ENCODE measurements around the gene CMPK2.

The CMPK2 gene

GRCh38 chr2:6832596-6833299, 33.0 kb downstream of the CMPK2 start:
- no peaks in the 10 kb centered on the region for H3K27me3 ChIP-seq (ENCODE audit: control insufficient read depth, insufficient read depth, low read length)
- H3K36me3 ChIP-seq (ENCODE audit: control insufficient read depth, insufficient read depth, low read length): no peaks in the 10 kb centered on the region
- H3K4me1 ChIP-seq (ENCODE audit: control insufficient read depth, insufficient read depth, low read length): no peaks in the 10 kb centered on the region
- H3K4me3 ChIP-seq (ENCODE audit: low read length): no peak overlapping the region
- H3K27ac ChIP-seq (ENCODE audit: low read depth, low read length): no peak overlapping the region
- no peak overlapping the region for H3K9ac ChIP-seq (ENCODE audit: low read length)

GRCh38 chr2:6831229-6831628, 34.5 kb downstream of the CMPK2 start:
- no peaks in the 10 kb centered on the region for H3K36me3 ChIP-seq (ENCODE audit: control insufficient read depth, insufficient read depth, low read length)

GRCh38 chr2:6828299-6828584, 37.5 kb downstream of the CMPK2 start:
- H3K27ac ChIP-seq (ENCODE audit: low read depth, low read length): no peak overlapping the region
- H3K4me3 ChIP-seq (ENCODE audit: low read length): no peak overlapping the region
- no peaks in the 10 kb centered on the region for H3K36me3 ChIP-seq (ENCODE audit: control insufficient read depth, insufficient read depth, low read length)
- no peaks in the 10 kb centered on the region for H3K4me1 ChIP-seq (ENCODE audit: control insufficient read depth, insufficient read depth, low read length)
- no peak overlapping the region for H3K9ac ChIP-seq (ENCODE audit: low read length)
- no peaks in the 10 kb centered on the region for H3K27me3 ChIP-seq (ENCODE audit: control insufficient read depth, insufficient read depth, low read length)

More at GRCh38 chr2:6831229-6831628, 34.5 kb downstream of the CMPK2 start:
- H3K9ac ChIP-seq (ENCODE audit: low read length): no peak overlapping the region
- H3K4me3 ChIP-seq (ENCODE audit: low read length): no peak overlapping the region
- H3K27me3 ChIP-seq (ENCODE audit: control insufficient read depth, insufficient read depth, low read length): no peaks in the 10 kb centered on the region
- no peak overlapping the region for H3K27ac ChIP-seq (ENCODE audit: low read depth, low read length)
- no peaks in the 10 kb centered on the region for H3K4me1 ChIP-seq (ENCODE audit: control insufficient read depth, insufficient read depth, low read length)

GRCh38 chr2:6827566-6828298, 38.0 kb downstream of the CMPK2 start:
- no peak overlapping the region for H3K4me3 ChIP-seq (ENCODE audit: low read length)
- H3K27ac ChIP-seq (ENCODE audit: low read depth, low read length): no peak overlapping the region
- no peaks in the 10 kb centered on the region for H3K4me1 ChIP-seq (ENCODE audit: control insufficient read depth, insufficient read depth, low read length)
- no peak overlapping the region for H3K9ac ChIP-seq (ENCODE audit: low read length)
- no peaks in the 10 kb centered on the region for H3K27me3 ChIP-seq (ENCODE audit: control insufficient read depth, insufficient read depth, low read length)
- no peaks in the 10 kb centered on the region for H3K36me3 ChIP-seq (ENCODE audit: control insufficient read depth, insufficient read depth, low read length)

- H3K27ac ChIP-seq (ENCODE audit: low read depth, low read length): no peak overlapping the region
- H3K36me3 ChIP-seq (ENCODE audit: control insufficient read depth, insufficient read depth, low read length): no peaks in the 10 kb centered on the region
- no peaks in the 10 kb centered on the region for H3K4me1 ChIP-seq (ENCODE audit: control insufficient read depth, insufficient read depth, low read length)
- H3K27me3 ChIP-seq (ENCODE audit: control insufficient read depth, insufficient read depth, low read length): no peaks in the 10 kb centered on the region
- H3K9ac ChIP-seq (ENCODE audit: low read length): no peak overlapping the region
- no peak overlapping the region for H3K4me3 ChIP-seq (ENCODE audit: low read length)
Measured at GRCh38 chr2:6826081-6826913, 39.4 kb downstream of the CMPK2 start.

GRCh38 chr2:6824962-6825361, 40.7 kb downstream of the CMPK2 start:
- no peak overlapping the region for H3K4me3 ChIP-seq (ENCODE audit: low read length)
- H3K36me3 ChIP-seq (ENCODE audit: control insufficient read depth, insufficient read depth, low read length): no peaks in the 10 kb centered on the region
- H3K27me3 ChIP-seq (ENCODE audit: control insufficient read depth, insufficient read depth, low read length): no peaks in the 10 kb centered on the region
- no peaks in the 10 kb centered on the region for H3K4me1 ChIP-seq (ENCODE audit: control insufficient read depth, insufficient read depth, low read length)
- H3K9ac ChIP-seq (ENCODE audit: low read length): no peak overlapping the region
- no peak overlapping the region for H3K27ac ChIP-seq (ENCODE audit: low read depth, low read length)

GRCh38 chr2:6823111-6823510, 42.6 kb downstream of the CMPK2 start:
- no peak overlapping the region for H3K27ac ChIP-seq (ENCODE audit: low read depth, low read length)
- H3K4me3 ChIP-seq (ENCODE audit: low read length): no peak overlapping the region
- no peaks in the 10 kb centered on the region for H3K4me1 ChIP-seq (ENCODE audit: control insufficient read depth, insufficient read depth, low read length)
- H3K36me3 ChIP-seq (ENCODE audit: control insufficient read depth, insufficient read depth, low read length): no peaks in the 10 kb centered on the region
- no peaks in the 10 kb centered on the region for H3K27me3 ChIP-seq (ENCODE audit: control insufficient read depth, insufficient read depth, low read length)
- no peak overlapping the region for H3K9ac ChIP-seq (ENCODE audit: low read length)

GRCh38 chr2:6822406-6822805, 43.3 kb downstream of the CMPK2 start:
- H3K4me1 ChIP-seq (ENCODE audit: control insufficient read depth, insufficient read depth, low read length): no peaks in the 10 kb centered on the region
- H3K27me3 ChIP-seq (ENCODE audit: control insufficient read depth, insufficient read depth, low read length): no peaks in the 10 kb centered on the region
- H3K27ac ChIP-seq (ENCODE audit: low read depth, low read length): no peak overlapping the region
- no peak overlapping the region for H3K4me3 ChIP-seq (ENCODE audit: low read length)
- H3K36me3 ChIP-seq (ENCODE audit: control insufficient read depth, insufficient read depth, low read length): no peaks in the 10 kb centered on the region
- H3K9ac ChIP-seq (ENCODE audit: low read length): no peak overlapping the region

GRCh38 chr2:6820903-6821584, 44.7 kb downstream of the CMPK2 start:
- no peaks in the 10 kb centered on the region for H3K27me3 ChIP-seq (ENCODE audit: control insufficient read depth, insufficient read depth, low read length)
- H3K36me3 ChIP-seq (ENCODE audit: control insufficient read depth, insufficient read depth, low read length): no peaks in the 10 kb centered on the region
- H3K4me3 ChIP-seq (ENCODE audit: low read length): no peak overlapping the region
- no peak overlapping the region for H3K9ac ChIP-seq (ENCODE audit: low read length)
- H3K4me1 ChIP-seq (ENCODE audit: control insufficient read depth, insufficient read depth, low read length): no peaks in the 10 kb centered on the region
- H3K27ac ChIP-seq (ENCODE audit: low read depth, low read length): no peak overlapping the region

- H3K27ac ChIP-seq (ENCODE audit: low read depth, low read length): no peak overlapping the region
- H3K9ac ChIP-seq (ENCODE audit: low read length): no peak overlapping the region
- no peaks in the 10 kb centered on the region for H3K4me1 ChIP-seq (ENCODE audit: control insufficient read depth, insufficient read depth, low read length)
- no peak overlapping the region for H3K4me3 ChIP-seq (ENCODE audit: low read length)
- no peaks in the 10 kb centered on the region for H3K27me3 ChIP-seq (ENCODE audit: control insufficient read depth, insufficient read depth, low read length)
- H3K36me3 ChIP-seq (ENCODE audit: control insufficient read depth, insufficient read depth, low read length): no peaks in the 10 kb centered on the region
Measured at GRCh38 chr2:6820236-6820635, 45.5 kb downstream of the CMPK2 start.

- H3K27me3 ChIP-seq (ENCODE audit: control insufficient read depth, insufficient read depth, low read length): no peaks in the 10 kb centered on the region
- no peaks in the 10 kb centered on the region for H3K36me3 ChIP-seq (ENCODE audit: control insufficient read depth, insufficient read depth, low read length)
- no peaks in the 10 kb centered on the region for H3K4me1 ChIP-seq (ENCODE audit: control insufficient read depth, insufficient read depth, low read length)
- no peak overlapping the region for H3K9ac ChIP-seq (ENCODE audit: low read length)
- H3K4me3 ChIP-seq (ENCODE audit: low read length): no peak overlapping the region
- no peak overlapping the region for H3K27ac ChIP-seq (ENCODE audit: low read depth, low read length)
Measured at GRCh38 chr2:6819668-6820067, 46.0 kb downstream of the CMPK2 start.

GRCh38 chr2:6818012-6818411, 47.7 kb downstream of the CMPK2 start:
- Histone ChIP-seq H3K27me3 (ENCODE audit: control insufficient read depth, insufficient read depth, low read length) (no peaks in the 10 kb centered on the region), H3K9ac (ENCODE audit: low read length) (no peak overlapping the region), H3K4me1 (ENCODE audit: control insufficient read depth, insufficient read depth, low read length) (no peaks in the 10 kb centered on the region), H3K4me3 (ENCODE audit: low read length) (no peak overlapping the region), H3K36me3 (ENCODE audit: control insufficient read depth, insufficient read depth, low read length) (no peaks in the 10 kb centered on the region), H3K27ac (ENCODE audit: low read depth, low read length) (no peak overlapping the region)
